Measurements from ENCODE around the gene DMBX1.
A peak's percentile ranks its signal among the peaks of the same experiment; 100 is the strongest.

Gene DMBX1

DNA sequence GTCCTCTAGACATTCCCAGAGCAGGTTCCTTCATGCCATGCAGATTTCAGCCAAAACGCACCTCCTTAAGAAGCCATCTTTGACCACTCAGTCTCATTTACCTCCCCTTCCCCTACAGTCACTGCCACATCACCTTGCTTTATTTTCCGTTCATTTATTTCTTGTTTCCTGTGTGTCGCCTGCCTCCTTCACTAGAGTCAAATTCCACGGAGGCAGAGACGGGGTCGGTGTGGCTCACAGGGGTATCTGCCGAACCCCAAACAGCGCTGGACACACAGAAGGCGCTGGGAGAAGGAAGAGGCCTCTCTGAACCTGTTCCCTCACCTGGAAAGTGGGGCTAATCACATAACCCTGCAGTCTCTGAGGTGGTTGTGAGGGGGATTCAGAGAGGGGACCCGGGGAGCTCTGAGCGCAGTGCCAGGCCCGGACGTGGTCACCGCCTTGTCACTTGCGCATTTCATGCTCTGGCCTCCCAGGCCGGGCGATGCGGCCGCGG is 23.6 kb upstream of the DMBX1 start:
- TF ChIP-seq ZNF8 (CRISPR knock-in tag; IDR thresholded peaks at IDR 0.05): no peak
- TF ChIP-seq ISL1 (CRISPR knock-in tag; IDR thresholded peaks at IDR 0.05): no peak
- no peak for TF ChIP-seq CSDC2 (CRISPR knock-in tag; IDR thresholded peaks at IDR 0.05)
- no peak for TF ChIP-seq GLIS3 (CRISPR knock-in tag; IDR thresholded peaks at IDR 0.05)
- TF ChIP-seq POU6F1 (CRISPR knock-in tag; IDR thresholded peaks at IDR 0.05; ENCODE audit: borderline replicate concordance, low read depth): no peak
- no peak for TF ChIP-seq ESRRG (CRISPR knock-in tag; IDR thresholded peaks at IDR 0.05)
- TF ChIP-seq CSRNP3 (CRISPR knock-in tag; IDR thresholded peaks at IDR 0.05): no peak
- TF ChIP-seq RARB (CRISPR knock-in tag; IDR thresholded peaks at IDR 0.05): no peak
- TF ChIP-seq, protein P1, sequence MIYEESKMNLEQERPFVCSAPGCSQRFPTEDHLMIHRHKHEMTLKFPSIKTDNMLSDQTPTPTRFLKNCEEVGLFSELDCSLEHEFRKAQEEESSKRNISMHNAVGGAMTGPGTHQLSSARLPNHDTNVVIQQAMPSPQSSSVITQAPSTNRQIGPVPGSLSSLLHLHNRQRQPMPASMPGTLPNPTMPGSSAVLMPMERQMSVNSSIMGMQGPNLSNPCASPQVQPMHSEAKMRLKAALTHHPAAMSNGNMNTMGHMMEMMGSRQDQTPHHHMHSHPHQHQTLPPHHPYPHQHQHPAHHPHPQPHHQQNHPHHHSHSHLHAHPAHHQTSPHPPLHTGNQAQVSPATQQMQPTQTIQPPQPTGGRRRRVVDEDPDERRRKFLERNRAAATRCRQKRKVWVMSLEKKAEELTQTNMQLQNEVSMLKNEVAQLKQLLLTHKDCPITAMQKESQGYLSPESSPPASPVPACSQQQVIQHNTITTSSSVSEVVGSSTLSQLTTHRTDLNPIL (CRISPR knock-in tag; IDR thresholded peaks at IDR 0.05; ENCODE audit: low read depth): no peak
- no peak for TF ChIP-seq ZFP30 (CRISPR knock-in tag; IDR thresholded peaks at IDR 0.05)
- TF ChIP-seq BACH2 (CRISPR knock-in tag; IDR thresholded peaks at IDR 0.05; ENCODE audit: borderline replicate concordance): no peak
- TF ChIP-seq ZNF70 (CRISPR knock-in tag; IDR thresholded peaks at IDR 0.05): no peak
- ATAC-seq: no peak

- TF ChIP-seq ESRRG (CRISPR knock-in tag; IDR thresholded peaks at IDR 0.05): no peak
- no peak for TF ChIP-seq ARNTL (CRISPR knock-in tag; IDR thresholded peaks at IDR 0.05; ENCODE audit: borderline replicate concordance, low read depth)
- no peak for TF ChIP-seq BACH2 (CRISPR knock-in tag; IDR thresholded peaks at IDR 0.05; ENCODE audit: borderline replicate concordance)
- TF ChIP-seq TSHZ2 (CRISPR knock-in tag; IDR thresholded peaks at IDR 0.05): no peak
- TF ChIP-seq RARB (CRISPR knock-in tag; IDR thresholded peaks at IDR 0.05): no peak
- TF ChIP-seq TCF4 (CRISPR knock-in tag; IDR thresholded peaks at IDR 0.05; ENCODE audit: borderline replicate concordance): no peak
- no peak for TF ChIP-seq TOX (CRISPR knock-in tag; IDR thresholded peaks at IDR 0.05; ENCODE audit: borderline replicate concordance)
- no peak for TF ChIP-seq ZFP30 (CRISPR knock-in tag; IDR thresholded peaks at IDR 0.05)
- no peak for TF ChIP-seq GLIS3 (CRISPR knock-in tag; IDR thresholded peaks at IDR 0.05)
- TF ChIP-seq ISL1 (CRISPR knock-in tag; IDR thresholded peaks at IDR 0.05): no peak
- peak; percentile 40 for ATAC-seq
Measured at GRCh38 chr1:46466477-46467182, 23.0 kb upstream of the DMBX1 start.

- ATAC-seq: no peak
- TF ChIP-seq ESRRG (CRISPR knock-in tag; IDR thresholded peaks at IDR 0.05): no peak
- TF ChIP-seq PPARA (CRISPR knock-in tag; IDR thresholded peaks at IDR 0.05; ENCODE audit: borderline replicate concordance): no peak
- TF ChIP-seq ARNTL (CRISPR knock-in tag; IDR thresholded peaks at IDR 0.05; ENCODE audit: borderline replicate concordance, low read depth): no peak
- TF ChIP-seq BACH2 (CRISPR knock-in tag; IDR thresholded peaks at IDR 0.05; ENCODE audit: borderline replicate concordance): no peak
- no peak for TF ChIP-seq ZNF70 (CRISPR knock-in tag; IDR thresholded peaks at IDR 0.05)
- no peak for TF ChIP-seq SNAI2 (CRISPR knock-in tag; IDR thresholded peaks at IDR 0.05)
- no peak for TF ChIP-seq RARB (CRISPR knock-in tag; IDR thresholded peaks at IDR 0.05)
- TF ChIP-seq OSR1 (CRISPR knock-in tag; IDR thresholded peaks at IDR 0.05): no peak
- TF ChIP-seq TCF4 (CRISPR knock-in tag; IDR thresholded peaks at IDR 0.05; ENCODE audit: borderline replicate concordance): no peak
- TF ChIP-seq TSHZ2 (CRISPR knock-in tag; IDR thresholded peaks at IDR 0.05): no peak
- TF ChIP-seq, protein P1 (CRISPR knock-in tag; IDR thresholded peaks at IDR 0.05; ENCODE audit: low read depth): no peak
- TF ChIP-seq ZC3H10 (CRISPR knock-in tag; IDR thresholded peaks at IDR 0.05): no peak
- no peak for TF ChIP-seq POU6F1 (CRISPR knock-in tag; IDR thresholded peaks at IDR 0.05; ENCODE audit: borderline replicate concordance, low read depth)
- no peak for TF ChIP-seq ZNF565 (CRISPR knock-in tag; conservative IDR thresholded peaks at IDR 0.05; ENCODE audit: low read depth)
Measured at GRCh38 chr1:46467183-46467504, 22.5 kb upstream of the DMBX1 start.

Measured in SK-N-SH treated with all-trans-retinoic acid at 6 μM for 48 hours (cell line).